A549 treated with GW870086 at 1 μM for 4 hours (cell line): ENCODE results near the gene WDR36. TPM values are rescaled to one million over a fixed set of nuclear protein-coding genes. Genes with fewer than 3 reads are reported as not detected.

Source experiments
- total RNA-seq: library from RNA; stranded (reverse); fragments of 200-300 nt; extraction: Qiagen RNA extraction; gene quantifications from 5 replicates; pipeline ENCODE4 v1.2.3, GENCODE V29; 2022; ENCODE audit warnings: low read depth

Gene WDR36
- total RNA-seq: 11.3 to 18.0 TPM (median 15.9 TPM) in 5 replicates

GRCh38 chr5:111092062-111092853, at the start of gene WDR36:
Gene WDR36 (plus strand): TSS chr5:111092348. CDS start chr5:111092457, 109 bp downstream.

GRCh38 chr5:111071413-111071812, 20.7 kb upstream of the WDR36 start, which contains the start of gene TSLP:
Gene TSLP (plus strand): TSS chr5:111071713. CDS start chr5:111071891, 178 bp downstream.

Other genes with a start within 250 kb of the WDR36 start
- not detected in 5 replicates for gene TSLP, start 20.6 kb upstream of the WDR36 start, total RNA-seq
- 0.01 to 0.05 TPM in 2 of 5 replicates, not detected in the others for gene CAMK4, start 132.0 kb downstream of the WDR36 start, total RNA-seq